Measurements from ENCODE around the gene STARD7. TPM values are rescaled to one million over a fixed set of nuclear protein-coding genes. Genes with fewer than 3 reads are reported as not detected.

Gene STARD7
- total RNA-seq, 1 donor from 2014 or later, result 103 TPM

DNA sequence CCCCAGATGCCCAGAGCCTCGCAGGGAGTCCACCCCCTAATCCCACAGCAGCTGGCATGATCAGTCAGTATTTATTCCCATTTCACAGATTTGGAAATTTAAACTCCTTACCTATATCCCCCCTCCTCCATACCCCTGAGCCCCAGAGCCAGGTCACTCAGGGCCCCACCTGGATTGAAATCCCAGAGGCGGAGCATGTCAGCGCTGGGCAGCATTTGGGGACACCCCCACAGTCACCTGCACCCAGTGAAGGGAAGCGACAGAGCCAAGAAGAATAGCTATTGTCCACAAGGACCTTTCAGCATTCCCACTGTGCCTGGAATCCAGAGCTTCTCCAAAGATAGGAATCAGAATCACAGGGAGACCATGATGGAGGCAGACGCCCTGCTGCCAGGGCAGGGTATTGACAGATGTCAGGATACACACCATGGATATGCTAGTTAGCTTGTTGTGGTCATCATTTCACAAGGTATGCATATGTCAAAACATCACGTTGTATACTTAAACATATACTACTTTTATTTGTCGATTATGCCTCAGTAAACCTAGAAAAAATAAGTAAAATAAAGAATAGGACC lies 69.4 kb downstream of the STARD7 start:
- Histone ChIP-seq H3K9ac (ENCODE audit: low read length) (no peak overlapping the region), H3K36me3 (ENCODE audit: insufficient read depth, low read length) (no peaks in the 10 kb centered on the region), H3K4me3 (ENCODE audit: insufficient read depth, low read depth, low read length) (no peak overlapping the region), H3K79me2 (ENCODE audit: insufficient read depth, low read length) (no peaks in the 10 kb centered on the region), H3K4me2 (ENCODE audit: low read length) (no peak overlapping the region), H2AFZ (ENCODE audit: low read depth, low read length) (no peak overlapping the region), H3K27me3 (ENCODE audit: insufficient read depth, low read length) (peaks cover 11% of the 10 kb centered on the region), H3K9me3 (ENCODE audit: insufficient read depth, low read depth, low read length) (no peaks in the 10 kb centered on the region), H4K20me1 (ENCODE audit: insufficient read depth, low read length) (peaks cover 11% of the 10 kb centered on the region), H3K27ac (ENCODE audit: low read depth, low read length) (no peak overlapping the region), H3K4me1 (ENCODE audit: insufficient read depth, low read length) (peaks cover under 1% of the 10 kb centered on the region)
- FAIRE-seq, result no peak
- no peaks in the 10 kb centered on the region for H3K9me3 Mint-ChIP-seq (ENCODE audit: unreplicated experiment)
- no peak overlapping the region for H3K4me3 Mint-ChIP-seq (ENCODE audit: unreplicated experiment)
- peaks cover 39% of the 10 kb centered on the region for H3K27me3 Mint-ChIP-seq (ENCODE audit: low read depth, unreplicated experiment)
- H3K4me1 Mint-ChIP-seq (ENCODE audit: low read depth, unreplicated experiment), result no peaks in the 10 kb centered on the region
- no peaks in the 10 kb centered on the region for H3K36me3 Mint-ChIP-seq (ENCODE audit: low read depth, unreplicated experiment)
- no peak overlapping the region for H3K27ac Mint-ChIP-seq (ENCODE audit: unreplicated experiment)
- TF ChIP-seq, protein P1, sequence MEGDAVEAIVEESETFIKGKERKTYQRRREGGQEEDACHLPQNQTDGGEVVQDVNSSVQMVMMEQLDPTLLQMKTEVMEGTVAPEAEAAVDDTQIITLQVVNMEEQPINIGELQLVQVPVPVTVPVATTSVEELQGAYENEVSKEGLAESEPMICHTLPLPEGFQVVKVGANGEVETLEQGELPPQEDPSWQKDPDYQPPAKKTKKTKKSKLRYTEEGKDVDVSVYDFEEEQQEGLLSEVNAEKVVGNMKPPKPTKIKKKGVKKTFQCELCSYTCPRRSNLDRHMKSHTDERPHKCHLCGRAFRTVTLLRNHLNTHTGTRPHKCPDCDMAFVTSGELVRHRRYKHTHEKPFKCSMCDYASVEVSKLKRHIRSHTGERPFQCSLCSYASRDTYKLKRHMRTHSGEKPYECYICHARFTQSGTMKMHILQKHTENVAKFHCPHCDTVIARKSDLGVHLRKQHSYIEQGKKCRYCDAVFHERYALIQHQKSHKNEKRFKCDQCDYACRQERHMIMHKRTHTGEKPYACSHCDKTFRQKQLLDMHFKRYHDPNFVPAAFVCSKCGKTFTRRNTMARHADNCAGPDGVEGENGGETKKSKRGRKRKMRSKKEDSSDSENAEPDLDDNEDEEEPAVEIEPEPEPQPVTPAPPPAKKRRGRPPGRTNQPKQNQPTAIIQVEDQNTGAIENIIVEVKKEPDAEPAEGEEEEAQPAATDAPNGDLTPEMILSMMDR (IDR thresholded peaks at IDR 0.05; ENCODE audit: insufficient read depth, low read depth, low read length), result no peak
- no peak for TF ChIP-seq EZH2 (IDR thresholded peaks at IDR 0.05; ENCODE audit: insufficient read depth, low read length)
- DNase-seq (ENCODE audit: low read depth), result no peak

DNA sequence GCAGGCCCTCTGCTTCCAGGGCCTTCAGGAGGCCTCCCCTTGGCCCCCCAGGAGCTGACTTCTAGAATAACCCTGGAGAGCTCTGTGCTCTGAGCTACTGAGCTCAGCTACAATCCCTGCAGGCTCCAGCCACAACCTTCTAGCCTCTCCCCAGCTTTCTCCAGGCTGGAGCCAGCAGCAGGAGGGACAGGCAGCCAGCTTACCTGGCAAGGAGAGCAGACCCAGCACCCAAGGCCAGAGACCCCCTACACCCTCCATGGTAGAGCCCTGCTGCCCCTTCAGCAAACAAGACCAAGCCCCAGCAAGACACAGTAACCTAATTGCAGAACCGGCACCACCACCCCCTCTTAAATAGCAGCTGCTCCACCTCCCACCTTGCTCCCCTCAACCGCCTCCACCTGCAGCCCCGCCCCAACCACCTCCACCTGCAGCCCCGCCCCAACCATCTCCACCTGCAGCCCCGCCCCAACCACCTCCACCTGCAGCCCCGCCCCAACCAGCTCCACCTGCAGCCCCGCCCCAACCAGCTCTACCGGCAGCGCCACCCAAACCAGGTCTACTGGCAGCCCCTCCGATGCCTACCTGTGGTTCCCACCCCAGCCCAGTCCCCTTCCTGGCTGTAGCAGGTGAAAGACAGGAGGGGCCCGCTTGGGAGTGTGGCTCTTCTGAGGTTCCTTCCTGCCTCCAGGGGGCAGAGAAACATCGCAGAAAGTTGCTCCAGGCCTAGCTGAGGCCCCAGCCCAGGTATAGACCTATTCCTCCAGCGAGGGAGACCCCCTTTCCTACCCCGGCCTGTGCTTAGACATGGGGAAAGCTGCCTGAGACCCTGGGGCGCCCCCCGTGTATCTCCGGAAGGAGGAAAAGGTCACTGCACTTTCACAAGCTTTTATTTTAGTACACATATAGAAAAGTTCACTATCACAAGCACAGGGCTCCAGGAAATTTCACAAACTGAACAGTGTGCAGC lies 70.2 kb downstream of the STARD7 start, which contains the start of gene ASTL:
TSS of gene ASTL (minus strand) at position 324 of the 967 bp plus-strand sequence. CDS start at position 258, 66 bp downstream.
- H3K27ac Mint-ChIP-seq (ENCODE audit: unreplicated experiment), result no peak within 1 kb of the TSS
- no peaks in the 10 kb centered on the region for H3K4me1 Mint-ChIP-seq (ENCODE audit: low read depth, unreplicated experiment)
- H3K79me2 ChIP-seq (ENCODE audit: insufficient read depth, low read length), result no peaks in the 10 kb centered on the region
- TF ChIP-seq EZH2 (IDR thresholded peaks at IDR 0.05; ENCODE audit: insufficient read depth, low read length), result no peak
- TF ChIP-seq, protein P1 (IDR thresholded peaks at IDR 0.05; ENCODE audit: insufficient read depth, low read depth, low read length), result peak; percentile 33
- no peak for DNase-seq (ENCODE audit: low read depth)
- peaks cover 42% of the 10 kb centered on the region for H3K27me3 Mint-ChIP-seq (ENCODE audit: low read depth, unreplicated experiment)
- no peak within 1 kb of the TSS for H3K9ac ChIP-seq (ENCODE audit: low read length)
- no peaks in the 10 kb centered on the region for H3K9me3 ChIP-seq (ENCODE audit: insufficient read depth, low read depth, low read length)
- H3K9me3 Mint-ChIP-seq (ENCODE audit: unreplicated experiment), result no peaks in the 10 kb centered on the region
- no peak within 1 kb of the TSS for H3K27ac ChIP-seq (ENCODE audit: low read depth, low read length)
- peaks cover 4% of the 10 kb centered on the region for H4K20me1 ChIP-seq (ENCODE audit: insufficient read depth, low read length)
- H2AFZ ChIP-seq (ENCODE audit: low read depth, low read length), result no peak within 1 kb of the TSS
- H3K36me3 ChIP-seq (ENCODE audit: insufficient read depth, low read length), result no peaks in the 10 kb centered on the region
- peaks cover under 1% of the 10 kb centered on the region for H3K36me3 Mint-ChIP-seq (ENCODE audit: low read depth, unreplicated experiment)
- no peak within 1 kb of the TSS for H3K4me3 Mint-ChIP-seq (ENCODE audit: unreplicated experiment)
- no peak for FAIRE-seq
- H3K4me3 ChIP-seq (ENCODE audit: insufficient read depth, low read depth, low read length), result no peak within 1 kb of the TSS
- peaks cover 14% of the 10 kb centered on the region for H3K27me3 ChIP-seq (ENCODE audit: insufficient read depth, low read length)
- no peak within 1 kb of the TSS for H3K4me2 ChIP-seq (ENCODE audit: low read length)
- H3K4me1 ChIP-seq (ENCODE audit: insufficient read depth, low read length), result no peaks in the 10 kb centered on the region

All from astrocyte (in vitro differentiated cells and primary cell).